Ureter (tissue), 1 donor: ENCODE data around the gene GPSM3. TPM values are rescaled to one million over a fixed set of nuclear protein-coding genes. Genes with fewer than 3 reads are reported as not detected.
"Not testable (repeated sequence)": the region's sequence is repeated elsewhere in the genome, so short reads cannot be mapped to it uniquely, and the experiment has no call there.

Experiments
- DNase-seq: peaks from one replicate; pipeline ENCODE4 v3.0.0-alpha.2; 2020; ENCODE audit warnings: low spot score
- total RNA-seq: library from RNA; stranded (reverse); gene quantifications from one replicate; pipeline ENCODE4 v1.2.4, GENCODE V29; 2023
- donor health status: DM: yes; HTN: yes; CAD: no.

Gene GPSM3
- total RNA-seq, 1 donor from 2014 or later, result 33.9 TPM

- no peak for DNase-seq
Measured at GRCh38 chr6:32151181-32151862, 41.1 kb downstream of the GPSM3 start.

GRCh38 chr6:32149932-32150870 lies 42.2 kb downstream of the GPSM3 start:
- DNase-seq, result no peak

DNA sequence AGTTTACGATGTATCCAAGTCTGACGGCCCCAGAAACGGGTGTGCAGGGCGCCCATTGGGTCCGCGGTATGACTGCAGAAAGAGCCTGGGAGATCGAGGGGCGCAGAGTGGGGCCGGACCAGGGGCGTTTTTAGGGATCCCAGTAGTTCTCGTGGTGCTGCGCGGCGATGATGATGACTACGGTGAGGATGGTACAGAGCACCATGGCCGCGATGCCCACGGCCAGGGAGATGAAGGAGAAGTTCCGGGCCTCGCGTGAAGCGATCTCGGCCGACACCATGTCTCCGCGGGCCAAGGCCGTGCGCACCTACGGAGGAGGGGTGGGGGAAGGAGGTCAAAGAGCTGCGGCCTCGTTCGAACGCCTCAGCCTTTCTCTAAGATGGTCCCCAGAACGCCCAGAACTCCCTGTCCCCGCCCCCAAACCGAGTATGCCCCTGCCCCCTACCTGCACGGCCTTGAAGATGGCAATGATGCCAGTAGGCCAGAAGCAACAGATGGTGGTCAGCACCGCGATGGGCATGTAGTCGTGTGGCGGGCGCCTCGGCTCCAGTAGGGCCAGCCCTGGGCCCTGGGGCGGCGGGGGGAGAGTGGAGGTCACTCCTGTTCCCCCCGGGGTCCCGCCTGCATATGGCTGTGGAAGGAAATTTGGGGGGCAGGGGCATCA lies 43.2 kb downstream of the GPSM3 start:
- no peak for DNase-seq

DNA sequence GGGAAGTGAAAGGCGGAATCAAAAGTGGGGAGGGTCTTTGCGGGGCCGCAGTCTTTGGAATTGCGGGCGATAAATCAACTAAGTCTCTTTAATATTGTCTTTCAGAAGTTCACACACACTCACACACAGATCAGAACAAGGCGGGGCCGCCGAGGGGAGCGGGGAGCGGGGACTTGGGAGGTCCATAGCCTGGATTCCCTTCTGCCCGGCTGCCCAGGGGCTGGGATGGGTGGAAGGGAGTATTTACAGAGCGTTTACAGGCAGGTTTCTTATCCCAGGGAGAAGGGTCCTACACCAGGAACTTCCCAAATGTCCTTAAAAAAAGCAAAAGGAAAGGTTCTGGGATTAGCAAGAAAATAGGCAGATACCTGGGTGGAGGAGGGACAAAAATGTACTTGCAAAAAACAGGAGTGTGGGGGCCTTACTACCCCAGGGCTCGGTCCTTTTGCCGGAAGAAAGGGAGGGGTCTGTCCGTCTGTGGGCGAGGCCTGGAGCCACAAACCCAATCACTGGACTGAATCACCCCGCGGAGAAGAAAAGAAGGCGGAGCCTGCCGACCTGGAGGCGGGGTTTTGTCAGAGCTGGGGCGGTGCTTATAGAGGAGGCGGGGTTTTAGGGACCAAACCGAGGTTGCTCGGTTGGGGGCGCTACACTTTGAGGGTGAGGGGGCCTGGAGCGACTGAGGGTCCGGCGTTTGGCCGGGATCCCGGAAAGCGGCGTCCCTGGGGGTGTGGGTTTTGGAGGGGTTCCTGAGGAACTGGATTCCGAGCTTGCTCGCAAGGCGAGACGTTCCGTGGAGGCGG lies 44.0 kb downstream of the GPSM3 start:
- DNase-seq, result no peak

DNA sequence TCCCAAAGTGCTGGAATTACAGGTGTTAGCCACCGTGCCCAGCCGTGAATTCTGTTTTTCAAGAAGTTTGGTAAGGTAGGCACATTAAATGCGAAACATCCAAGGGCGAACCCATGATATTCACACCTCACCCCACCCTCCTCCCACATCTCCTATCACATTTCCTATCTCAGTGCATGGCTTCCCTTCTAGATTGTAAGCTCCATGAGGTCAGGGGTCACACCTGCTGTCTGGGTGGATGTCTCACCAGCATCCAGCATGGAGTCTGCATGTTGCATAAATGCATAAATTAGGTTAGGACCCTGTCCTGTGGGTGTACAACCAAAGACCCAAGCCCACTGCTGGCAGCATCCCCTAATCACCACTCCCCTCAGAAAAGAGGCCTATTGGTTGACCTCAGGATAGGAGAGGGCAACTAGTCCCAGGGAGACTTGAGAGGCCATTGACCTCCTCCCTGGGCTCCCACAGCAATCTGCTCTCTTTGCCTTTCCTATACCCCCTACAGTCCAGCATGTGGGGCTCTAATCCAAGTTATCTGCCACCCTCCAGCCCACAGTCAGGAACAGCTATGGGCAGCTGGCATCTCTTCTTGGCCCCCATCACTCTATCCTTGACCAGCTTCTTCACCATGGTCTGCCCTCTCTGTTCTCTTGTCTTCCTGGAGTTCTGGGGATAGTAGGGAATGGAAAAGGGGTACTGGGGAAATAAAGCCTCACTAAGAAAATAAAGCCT lies 44.9 kb downstream of the GPSM3 start:
- no peak for DNase-seq

GRCh38 chr6:32146687-32147086 lies 45.8 kb downstream of the GPSM3 start:
- DNase-seq, result no peak

DNA sequence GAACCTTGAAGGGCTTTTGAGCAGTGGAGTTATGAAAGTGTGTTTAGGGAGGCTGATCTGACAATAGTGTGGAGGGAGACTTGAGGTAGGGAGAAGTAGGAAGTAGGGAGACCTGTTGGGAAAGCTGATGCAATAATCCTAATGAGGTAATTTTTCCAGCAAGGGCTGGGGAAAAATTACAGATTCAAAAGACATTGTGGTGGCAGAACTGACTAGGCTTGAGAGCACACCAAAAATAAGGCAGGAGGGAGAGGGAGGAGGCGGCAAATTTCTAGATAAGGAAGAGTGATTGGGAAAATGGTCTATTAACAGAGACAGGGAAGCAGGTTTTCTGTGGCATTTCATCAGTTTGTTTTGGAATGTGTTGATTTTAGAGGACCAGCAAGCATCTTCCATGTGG lies 46.2 kb downstream of the GPSM3 start:
- DNase-seq, result no peak

DNA sequence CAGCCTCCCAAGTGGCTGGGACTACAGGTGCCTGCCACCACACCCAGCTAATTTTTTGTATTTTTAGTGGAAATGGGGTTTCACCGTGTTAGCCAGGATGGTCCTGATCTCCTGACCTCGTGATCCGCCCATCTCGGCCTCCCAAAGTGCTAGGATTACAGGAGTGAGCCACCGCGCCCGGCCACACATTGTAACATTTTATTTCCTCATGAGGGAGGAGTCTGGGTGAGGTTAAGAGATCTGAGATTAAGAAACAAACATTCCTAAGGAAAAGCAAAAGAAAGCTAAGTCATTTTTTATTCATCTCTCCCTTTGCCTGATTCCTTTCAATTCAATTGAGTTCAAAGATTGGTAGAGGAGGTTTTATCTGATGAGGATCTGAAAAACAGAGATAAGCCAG lies 48.2 kb downstream of the GPSM3 start:
- DNase-seq, result not testable (repeated sequence)

Other genes with a start within 250 kb of the GPSM3 start
- gene CFB, start 246.5 kb downstream of the GPSM3 start, total RNA-seq, result 41.4 TPM
- gene NELFE, start 233.7 kb downstream of the GPSM3 start, total RNA-seq, result 59.6 TPM
- 73.7 TPM for gene SKIC2, start 233.5 kb downstream of the GPSM3 start, total RNA-seq
- gene DXO, start 220.5 kb downstream of the GPSM3 start, total RNA-seq, result 29.3 TPM
- 71.1 TPM for gene C4A, start 210.6 kb downstream of the GPSM3 start, total RNA-seq
- 152 TPM for gene C4B, start 177.8 kb downstream of the GPSM3 start, total RNA-seq
- 3.8 TPM for gene CYP21A2, start 154.2 kb downstream of the GPSM3 start, total RNA-seq
- 121 TPM for gene TNXB, start 83.3 kb downstream of the GPSM3 start, total RNA-seq
- 121 TPM for gene ATF6B, start 64.4 kb downstream of the GPSM3 start, total RNA-seq
- gene FKBPL, start 62.4 kb downstream of the GPSM3 start, total RNA-seq, result 2.9 TPM
- gene PRRT1, start 40.7 kb downstream of the GPSM3 start, total RNA-seq, result 2.8 TPM
- gene PPT2, start 38.5 kb downstream of the GPSM3 start, total RNA-seq, result 19.0 TPM
- 26.3 TPM for gene EGFL8, start 28.0 kb downstream of the GPSM3 start, total RNA-seq
- 65.0 TPM for gene AGPAT1, start 16.6 kb downstream of the GPSM3 start, total RNA-seq
- gene RNF5, start 14.2 kb downstream of the GPSM3 start, total RNA-seq, result 44.4 TPM
- gene AGER, start 8.4 kb downstream of the GPSM3 start, total RNA-seq, result 16.9 TPM
- gene PBX2, start 2.4 kb downstream of the GPSM3 start, total RNA-seq, result 103 TPM
- 19.4 TPM for gene NOTCH4, start 31.4 kb upstream of the GPSM3 start, total RNA-seq
- gene TSBP1, start 179.3 kb upstream of the GPSM3 start, total RNA-seq, result not detected
- gene BTNL2, start 214.5 kb upstream of the GPSM3 start, total RNA-seq, result not detected
- gene HLA-DRA, start 247.2 kb upstream of the GPSM3 start, total RNA-seq, result 297 TPM